Aorta (tissue), 5 donors: Measurements from ENCODE around the gene GRIK4. TPM values are rescaled to one million over a fixed set of nuclear protein-coding genes. Genes with fewer than 3 reads are reported as not detected.

Experiments
- ATAC-seq: fragments of 200-7000 bp; cut with Tn5 transposase; one replicate; pipeline ENCODE4 v1.9.1; 2022; ENCODE audit warnings: moderate library complexity; ENCODE audit not compliant: low FRiP score
- DNase-seq, 2 donors: peaks; one replicate each; pipeline ENCODE4 v3.0.0-alpha.2; 2020
- H3K27ac ChIP-seq, 2 donors: one replicate each; pipeline ENCODE4 v1.5.1; 2013; ENCODE audit warnings: low read length in 2 of 2, mild to moderate bottlenecking in 2 of 2, moderate library complexity in 2 of 2, control low read depth in 1 of 2, inconsistent platforms in 1 of 2, low read depth in 1 of 2
- H3K27me3 ChIP-seq, 2 donors: one replicate each; pipeline ENCODE4 v1.6.1; 2013; ENCODE audit warnings: control low read depth in 1 of 2, low read length in 1 of 2, mild to moderate bottlenecking in 1 of 2, moderate library complexity in 1 of 2; ENCODE audit not compliant: insufficient read depth in 2 of 2, control insufficient read depth in 1 of 2
- H3K36me3 ChIP-seq, 2 donors: one replicate each; pipeline ENCODE4 v1.6.1; 2013; ENCODE audit warnings: control low read depth in 1 of 2, low read length in 1 of 2, mild to moderate bottlenecking in 1 of 2; ENCODE audit not compliant: insufficient read depth in 2 of 2, control insufficient read depth in 1 of 2
- H3K4me1 ChIP-seq, 2 donors: one replicate each; pipeline ENCODE4 v1.6.1; 2013; ENCODE audit warnings: low read length in 2 of 2, control low read depth in 1 of 2, mild to moderate bottlenecking in 1 of 2, moderate library complexity in 1 of 2; ENCODE audit not compliant: insufficient read depth in 2 of 2, control insufficient read depth in 1 of 2
- H3K4me3 ChIP-seq, 2 donors: one replicate each; pipeline ENCODE4 v1.5.1; 2013; ENCODE audit warnings: low read length in 2 of 2, control low read depth in 1 of 2, mild to moderate bottlenecking in 1 of 2
- H3K9me3 ChIP-seq: one replicate; pipeline ENCODE4 v1.6.1; 2013; ENCODE audit warnings: mild to moderate bottlenecking, low read length; ENCODE audit not compliant: control insufficient read depth
- WGBS, 2 donors: extraction: QIAGEN DNeasy Blood & Tissue Kit; methylation state at CpG; one replicate each; pipeline ENCODE4 v1.1.7; 2013; 5-methylcytosine and 5-hydroxymethylcytosine counted together
- intact Hi-C, 2 donors: fragments of 100-400 bp; cut with DNase I; formaldehyde crosslinking; loops; one replicate each; pipeline versions ENCODE4 v1.14.2 to v1.15.0; 2022
- polyA plus RNA-seq, 2 donors: library from polyadenylated mRNA; stranded (reverse); fragments of 200-250 nt; gene quantifications; one replicate each; pipeline ENCODE4 v1.2.3, GENCODE V29; 2013
- total RNA-seq, 2 donors: library from RNA; stranded (reverse); fragmentation: NEBNext Ultra II Directional; extraction: Animal tissue kit (Norgen Biotek cat#: 25700); gene quantifications; one replicate each; pipeline ENCODE4 v1.2.1, GENCODE V29; 2021
- donor health status: healthy with polysubstance abuse.
- donor health status: Bipolar disorder and iron deficiency.
- donor health status: DM: no; HTN: no; CAD: no.
- donor health status: DM: no; HTN: no; CAD: no.
- donor health status: DM: yes; HTN: yes; CAD: no.

The GRIK4 gene
- total and polyA plus RNA-seq, 4 donors = not detected

DNA sequence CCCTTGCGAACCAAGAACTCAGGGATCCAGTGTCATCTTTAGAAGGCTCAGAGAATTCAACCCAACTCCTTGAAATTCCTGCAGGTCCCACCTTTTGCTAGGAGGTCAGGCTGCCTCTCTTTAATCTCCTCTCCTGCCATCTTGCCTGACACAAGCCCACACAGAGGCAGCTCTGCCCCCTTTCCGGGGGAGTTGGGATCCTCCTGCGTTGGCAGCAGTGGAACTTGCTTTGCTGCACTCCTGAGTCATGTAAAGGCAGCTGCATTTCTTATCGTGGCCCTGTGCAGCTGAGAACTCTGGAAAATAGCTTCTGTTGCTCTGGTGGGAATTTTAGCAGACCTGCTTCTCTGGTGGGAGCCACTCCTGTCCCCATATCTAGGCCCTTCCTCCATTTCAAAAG lies 370.0 kb downstream of the GRIK4 start:
- intact Hi-C loops = loop anchor here in 1 of 2 donors (5.0 kb wide), 1 partner anchor 334 kb away; no protein-coding TSS in a partner anchor
- Histone ChIP-seq H3K4me3 (no peak overlapping the region), H3K9me3 (no peaks in the 10 kb centered on the region), H3K27me3 (no peaks in the 10 kb centered on the region), H3K36me3 (no peaks in the 10 kb centered on the region), H3K4me1 (peaks cover 2 to 7% of the 10 kb centered on the region in 2 donors), H3K27ac (no peak overlapping the region)
- no peak for ATAC-seq
- no peak for DNase-seq
- WGBS, 2 donors = 26 to 34% methylated on average over 4 of the region's 4 CpGs

GRCh38 chr11:120882175-120882574 lies 370.6 kb downstream of the GRIK4 start:
- H3K36me3 ChIP-seq = no peaks in the 10 kb centered on the region
- no peaks in the 10 kb centered on the region for H3K27me3 ChIP-seq
- H3K27ac ChIP-seq = no peak overlapping the region
- intact Hi-C loops = loop anchor here in 1 of 2 donors (5.0 kb wide), 1 partner anchor 335 kb away; no protein-coding TSS in a partner anchor
- H3K4me1 ChIP-seq = peaks cover 2 to 7% of the 10 kb centered on the region in 2 donors
- ATAC-seq (no peak), DNase-seq (no peak)
- WGBS, 2 donors = 29 to 44% methylated on average over 7 of the region's 7 CpGs
- no peak overlapping the region for H3K4me3 ChIP-seq
- no peaks in the 10 kb centered on the region for H3K9me3 ChIP-seq

DNA sequence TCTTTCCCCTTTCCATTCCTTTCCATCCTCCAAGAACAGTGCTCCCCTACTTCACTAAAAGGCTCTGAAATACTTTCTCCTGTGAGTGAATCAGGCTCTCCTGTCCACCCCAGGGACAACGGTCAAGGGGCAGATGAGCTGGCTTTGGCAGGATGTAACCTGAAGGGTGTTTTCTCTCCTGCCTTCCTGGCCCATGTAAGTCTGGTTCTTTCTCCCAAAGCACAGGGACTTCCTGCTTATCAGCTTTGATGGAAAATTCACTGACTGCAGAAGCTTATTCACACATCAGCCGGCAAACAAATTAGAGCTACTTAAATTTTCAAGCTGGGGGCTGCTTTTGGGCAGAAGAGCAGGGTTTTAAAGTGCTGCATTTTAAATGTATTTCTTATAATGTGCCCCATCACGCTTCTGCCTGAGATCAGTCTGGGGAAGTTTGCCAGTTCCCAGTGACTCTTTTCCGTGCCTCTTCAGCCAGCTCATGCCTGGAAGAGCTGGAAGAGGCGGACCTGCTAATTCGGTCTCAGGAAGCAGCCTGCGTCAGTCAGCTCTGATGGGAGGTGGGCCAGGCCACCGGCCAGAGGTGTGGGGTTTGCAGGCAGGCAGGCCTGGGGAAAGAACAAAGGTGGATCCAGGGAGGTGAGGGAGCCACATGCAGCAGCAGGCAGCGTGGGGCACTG lies 372.0 kb downstream of the GRIK4 start:
- intact Hi-C loops = loop anchor here in 1 of 2 donors (5.0 kb wide), 1 partner anchor 336 kb away; no protein-coding TSS in a partner anchor
- H3K27ac ChIP-seq = no peak overlapping the region
- 14 to 16% methylated on average over 9 of the region's 9 CpGs for WGBS, 2 donors
- no peak overlapping the region for H3K4me3 ChIP-seq
- no peaks in the 10 kb centered on the region for H3K36me3 ChIP-seq
- H3K4me1 ChIP-seq = peaks cover 2 to 7% of the 10 kb centered on the region in 2 donors
- DNase-seq (peak; percentile 75 to 87), ATAC-seq (peak; percentile 62)
- no peaks in the 10 kb centered on the region for H3K9me3 ChIP-seq
- H3K27me3 ChIP-seq = no peaks in the 10 kb centered on the region

DNA sequence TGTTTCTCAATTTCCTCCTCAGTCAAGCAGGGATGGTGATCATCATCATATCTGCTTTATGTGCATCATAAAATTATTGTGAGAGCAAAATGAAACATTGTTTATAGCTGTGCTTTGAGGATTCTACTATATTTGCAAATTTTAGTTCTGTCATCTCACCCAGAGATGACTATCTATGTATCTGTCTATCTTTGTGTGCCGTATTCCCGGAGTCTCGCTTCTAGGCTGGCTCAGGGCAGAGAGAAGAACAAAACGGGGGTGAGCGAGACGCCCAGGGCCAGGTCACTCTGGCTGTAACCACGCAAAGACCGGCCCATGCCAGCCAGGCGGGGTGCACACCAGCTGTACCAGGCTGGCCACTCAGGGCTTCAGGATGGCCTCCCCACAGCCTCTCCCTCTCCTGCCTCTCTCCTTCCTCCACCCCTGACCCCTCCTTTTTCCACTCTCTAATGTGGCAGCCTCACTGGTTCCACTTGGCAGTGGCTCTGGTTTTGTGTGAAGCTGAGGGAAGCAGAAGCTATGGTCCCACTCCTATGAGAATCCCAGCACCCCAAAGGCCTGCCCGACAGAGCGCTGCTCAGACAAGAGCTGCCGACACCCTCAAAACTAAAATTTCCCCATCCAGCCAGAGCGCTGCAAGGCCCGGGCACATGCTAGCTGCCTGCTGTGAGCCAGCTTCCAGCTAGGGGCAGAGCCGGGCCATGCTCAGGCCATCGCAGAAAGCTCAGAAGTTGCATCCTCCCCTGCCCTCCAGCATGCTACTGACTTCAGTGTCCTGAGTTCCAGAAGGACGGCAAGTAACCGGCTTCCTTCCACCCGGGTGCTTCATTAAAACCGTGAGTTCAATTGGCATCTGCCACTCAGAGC lies 372.8 kb downstream of the GRIK4 start:
- DNase-seq (no peak), ATAC-seq (no peak)
- no peaks in the 10 kb centered on the region for H3K9me3 ChIP-seq
- H3K4me3 ChIP-seq = no peak overlapping the region
- no peak overlapping the region for H3K27ac ChIP-seq
- H3K36me3 ChIP-seq = no peaks in the 10 kb centered on the region
- H3K4me1 ChIP-seq = peaks cover 2 to 7% of the 10 kb centered on the region in 2 donors
- H3K27me3 ChIP-seq = no peaks in the 10 kb centered on the region
- intact Hi-C loops = loop anchor here in 1 of 2 donors (5.0 kb wide), 1 partner anchor 337 kb away; no protein-coding TSS in a partner anchor
- WGBS, 2 donors = 92 to 95% methylated on average over 20 of the region's 20 CpGs

DNA sequence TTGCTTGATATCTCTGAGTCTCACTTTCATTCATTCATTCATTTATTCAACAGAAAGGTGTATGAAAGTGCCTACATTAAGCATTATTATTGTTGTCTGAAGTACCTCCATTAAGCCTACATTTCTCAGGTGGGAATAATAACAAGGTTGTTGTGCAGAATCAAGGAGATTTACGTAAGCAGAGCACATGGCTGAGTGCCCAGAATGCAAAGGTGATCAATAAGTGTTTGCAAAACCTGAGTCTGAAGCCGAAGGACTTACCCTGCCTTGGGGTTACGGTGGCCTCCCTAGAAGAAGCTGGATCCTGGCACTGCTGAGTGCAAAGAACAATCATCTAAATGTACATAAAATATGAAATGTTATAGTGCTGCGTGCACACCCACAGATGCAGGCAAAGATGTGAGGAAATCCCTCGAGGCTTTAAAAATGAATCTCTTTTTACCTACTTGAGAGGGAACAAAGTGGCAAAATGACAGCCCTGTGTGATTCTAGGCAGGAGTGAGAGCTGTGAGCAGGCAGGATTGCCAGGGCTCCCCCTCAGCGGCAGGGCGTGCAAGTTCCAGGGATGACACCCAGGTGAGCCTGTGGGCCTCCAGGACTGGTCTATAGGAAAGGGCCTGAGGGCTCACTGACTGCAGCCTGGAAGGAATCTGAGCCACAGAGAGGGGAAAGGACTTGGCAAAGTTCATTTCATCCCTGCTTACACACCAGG lies 379.2 kb downstream of the GRIK4 start:
- ATAC-seq (no peak), DNase-seq (no peak)
- H3K27ac ChIP-seq = no peak overlapping the region
- intact Hi-C loops = no loop called here
- H3K4me1 ChIP-seq = no peaks in the 10 kb centered on the region
- no peaks in the 10 kb centered on the region for H3K9me3 ChIP-seq
- H3K4me3 ChIP-seq = no peak overlapping the region
- H3K36me3 ChIP-seq = no peaks in the 10 kb centered on the region
- WGBS, 2 donors = 92 to 94% methylated on average over 7 of the region's 7 CpGs
- H3K27me3 ChIP-seq = no peaks in the 10 kb centered on the region

GRCh38 chr11:120893440-120894201 lies 382.1 kb downstream of the GRIK4 start:
- intact Hi-C loops = no loop called here
- DNase-seq = no peak
- WGBS, 2 donors = 85 to 89% methylated on average over 9 of the region's 9 CpGs
- H3K27ac ChIP-seq = no peak overlapping the region
- no peaks in the 10 kb centered on the region for H3K27me3 ChIP-seq
- no peaks in the 10 kb centered on the region for H3K36me3 ChIP-seq
- no peaks in the 10 kb centered on the region for H3K9me3 ChIP-seq
- ATAC-seq = no peak
- H3K4me1 ChIP-seq = no peaks in the 10 kb centered on the region
- no peak overlapping the region for H3K4me3 ChIP-seq

DNA sequence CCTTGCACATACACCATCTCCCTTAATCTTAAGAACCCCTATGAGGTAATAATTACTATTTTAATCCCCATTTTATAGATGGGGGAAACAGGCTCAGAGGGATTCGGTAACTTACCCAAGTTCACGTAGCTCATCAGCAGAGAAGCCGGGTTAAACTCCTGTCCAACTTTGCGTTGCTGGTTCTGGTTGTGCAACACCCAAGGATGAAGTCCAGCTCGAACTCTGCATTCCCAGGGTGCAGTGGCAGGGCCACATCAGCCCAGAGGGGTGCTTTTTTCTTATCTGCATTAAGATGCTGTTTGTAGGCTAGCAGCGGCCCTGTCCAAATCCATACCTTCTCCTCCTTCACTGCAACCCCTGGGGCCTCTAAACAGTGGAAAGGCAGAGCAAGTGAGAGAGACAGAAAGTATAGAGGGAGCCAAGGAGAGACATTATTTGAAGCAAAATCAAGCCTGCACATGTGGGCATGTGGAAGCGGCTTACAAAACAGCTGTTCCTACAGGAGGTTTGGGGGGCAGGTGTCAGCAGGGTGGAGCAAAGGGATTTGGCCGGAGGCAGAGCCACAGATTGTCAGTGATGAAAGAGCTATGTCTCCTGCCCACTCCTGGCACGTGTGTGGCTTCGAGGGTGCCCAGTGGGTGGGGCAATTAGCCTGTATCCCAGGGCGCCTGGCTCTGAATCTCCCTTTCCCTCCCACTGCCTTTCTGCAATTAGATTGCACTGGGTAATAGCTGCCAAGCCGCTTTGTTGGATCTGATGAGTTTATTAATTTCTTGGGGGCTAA lies 382.8 kb downstream of the GRIK4 start:
- ATAC-seq = no peak
- 70% methylated on average over 12 of the region's 12 CpGs for WGBS, 2 donors

More for the DNA sequence above, 382.8 kb downstream of the GRIK4 start:
- intact Hi-C loops = no loop called here
- DNase-seq = no peak
- H3K4me1 ChIP-seq = no peaks in the 10 kb centered on the region
- H3K36me3 ChIP-seq = no peaks in the 10 kb centered on the region
- H3K27me3 ChIP-seq = no peaks in the 10 kb centered on the region
- no peak overlapping the region for H3K4me3 ChIP-seq
- no peak overlapping the region for H3K27ac ChIP-seq
- H3K9me3 ChIP-seq = no peaks in the 10 kb centered on the region
